Endothelial cell of umbilical vein (primary cell): ENCODE data around the gene ITPR1.

ENCODE experiments used
- EZH2 ChIP-seq: IDR thresholded peaks from 2 replicates; pipeline ENCODE4 v1.6.1; 2012; ENCODE audit warnings: borderline replicate concordance, low read depth, mild to moderate bottlenecking, moderate library complexity, low read length, inconsistent platforms; ENCODE audit not compliant: severe bottlenecking
- FOS ChIP-seq: IDR thresholded peaks from 2 replicates; pipeline ENCODE4 v1.6.1; 2011; ENCODE audit warnings: mild to moderate bottlenecking, low read length, moderate library complexity, borderline replicate concordance; ENCODE audit not compliant: insufficient read depth
- JUN ChIP-seq: IDR thresholded peaks from 2 replicates; pipeline ENCODE4 v1.6.1; 2011; ENCODE audit warnings: borderline replicate concordance, low read depth; ENCODE audit not compliant: insufficient read length, insufficient read depth
- POLR2A ChIP-seq: IDR thresholded peaks from 2 replicates; pipeline ENCODE4 v1.6.1; 2012; ENCODE audit warnings: low read depth, mild to moderate bottlenecking, control low read depth, low read length
- POLR2AphosphoS5 ChIP-seq: IDR thresholded peaks from 2 replicates; pipeline ENCODE4 v1.6.1; 2012; ENCODE audit warnings: low read depth, mild to moderate bottlenecking, control low read depth, low read length, moderate library complexity; ENCODE audit not compliant: insufficient read depth
- TF ChIP-seq, protein P1 (sequence below), 2 donors: IDR thresholded peaks; 1 replicate in 1 of 2; 2 replicates in 1 of 2; pipeline ENCODE4 v1.5.1; 2011; ENCODE audit warnings: low read length in 2 of 2, mild to moderate bottlenecking in 2 of 2, moderate library complexity in 2 of 2, control low read depth in 1 of 2, inconsistent platforms in 1 of 2, low read depth in 1 of 2; ENCODE audit not compliant: insufficient read depth in 1 of 2; ENCODE audit errors: extremely low read depth in 1 of 2
- TF ChIP-seq, protein P2 (sequence below): IDR thresholded peaks from 2 replicates; pipeline ENCODE4 v1.6.1; 2011; ENCODE audit not compliant: insufficient read depth, insufficient read length

DNA sequence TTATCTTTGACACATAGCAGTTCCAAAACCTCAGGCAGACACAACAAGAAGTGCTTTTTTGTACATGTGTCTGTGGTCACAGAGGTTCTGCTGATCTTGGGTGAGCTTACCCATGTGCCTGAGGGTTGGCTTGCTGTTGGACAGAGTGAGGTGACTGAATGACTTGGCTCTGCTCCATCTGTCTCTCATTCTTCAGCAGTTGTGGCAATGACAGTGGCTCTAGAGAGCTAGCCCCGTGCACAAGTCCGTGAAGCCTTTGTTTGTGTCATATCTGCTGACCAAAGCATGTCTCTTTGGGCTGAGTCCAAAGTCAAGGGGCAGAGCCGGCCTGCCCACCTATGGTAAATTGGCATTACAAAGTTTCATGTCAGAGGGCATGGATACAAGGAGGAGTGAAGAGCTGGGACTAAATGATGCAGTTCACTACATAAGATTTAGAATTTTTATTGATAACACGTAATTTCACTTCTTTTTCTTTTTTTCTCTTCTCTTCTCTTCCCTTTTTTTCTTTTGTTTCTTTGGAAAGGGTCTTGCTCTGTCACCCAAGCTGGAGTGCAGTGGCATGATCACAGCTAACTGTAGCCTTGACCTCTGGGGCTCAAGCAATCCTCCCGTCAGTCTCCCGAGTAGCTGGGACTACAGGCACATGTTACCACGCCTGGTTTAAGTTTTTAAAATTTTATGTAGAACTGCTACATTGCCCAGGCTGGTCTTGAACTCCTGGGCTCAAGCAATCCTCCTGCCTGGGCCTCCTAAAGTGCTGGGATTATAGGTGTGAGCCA, 77.9 kb downstream of the ITPR1 start:
- TF ChIP-seq, protein P1, sequence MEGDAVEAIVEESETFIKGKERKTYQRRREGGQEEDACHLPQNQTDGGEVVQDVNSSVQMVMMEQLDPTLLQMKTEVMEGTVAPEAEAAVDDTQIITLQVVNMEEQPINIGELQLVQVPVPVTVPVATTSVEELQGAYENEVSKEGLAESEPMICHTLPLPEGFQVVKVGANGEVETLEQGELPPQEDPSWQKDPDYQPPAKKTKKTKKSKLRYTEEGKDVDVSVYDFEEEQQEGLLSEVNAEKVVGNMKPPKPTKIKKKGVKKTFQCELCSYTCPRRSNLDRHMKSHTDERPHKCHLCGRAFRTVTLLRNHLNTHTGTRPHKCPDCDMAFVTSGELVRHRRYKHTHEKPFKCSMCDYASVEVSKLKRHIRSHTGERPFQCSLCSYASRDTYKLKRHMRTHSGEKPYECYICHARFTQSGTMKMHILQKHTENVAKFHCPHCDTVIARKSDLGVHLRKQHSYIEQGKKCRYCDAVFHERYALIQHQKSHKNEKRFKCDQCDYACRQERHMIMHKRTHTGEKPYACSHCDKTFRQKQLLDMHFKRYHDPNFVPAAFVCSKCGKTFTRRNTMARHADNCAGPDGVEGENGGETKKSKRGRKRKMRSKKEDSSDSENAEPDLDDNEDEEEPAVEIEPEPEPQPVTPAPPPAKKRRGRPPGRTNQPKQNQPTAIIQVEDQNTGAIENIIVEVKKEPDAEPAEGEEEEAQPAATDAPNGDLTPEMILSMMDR (IDR thresholded peaks at IDR 0.05; ENCODE audit: extremely low read depth in 1 of 2, insufficient read depth in 1 of 2, low read depth in 1 of 2, low read length in 2 of 2), result no peak
- TF ChIP-seq EZH2, result no peak
- no peak for TF ChIP-seq JUN
- no peak for TF ChIP-seq POLR2A
- no peak for TF ChIP-seq POLR2AphosphoS5
- TF ChIP-seq FOS, result no peak
- TF ChIP-seq, protein P2, sequence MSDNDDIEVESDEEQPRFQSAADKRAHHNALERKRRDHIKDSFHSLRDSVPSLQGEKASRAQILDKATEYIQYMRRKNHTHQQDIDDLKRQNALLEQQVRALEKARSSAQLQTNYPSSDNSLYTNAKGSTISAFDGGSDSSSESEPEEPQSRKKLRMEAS, result no peak
